DMS114 treated with DMSO at 0.1 percent for 48 hours (cell line): ENCODE measurements around the gene CTNNBL1.

Experiments
- DNase-seq: peaks from one replicate; lab custom pipeline; 2025; ENCODE audit not compliant: unreplicated experiment; lab: John Stamatoyannopoulos, UW

Gene CTNNBL1

GRCh38 chr20:37913567-37914366 is 219.9 kb downstream of the CTNNBL1 start:
- no peak for DNase-seq

- no peak for DNase-seq
Observed at GRCh38 chr20:37914367-37914671, 220.5 kb downstream of the CTNNBL1 start.

GRCh38 chr20:37914672-37915433 is 221.0 kb downstream of the CTNNBL1 start:
- DNase-seq: no peak

DNA sequence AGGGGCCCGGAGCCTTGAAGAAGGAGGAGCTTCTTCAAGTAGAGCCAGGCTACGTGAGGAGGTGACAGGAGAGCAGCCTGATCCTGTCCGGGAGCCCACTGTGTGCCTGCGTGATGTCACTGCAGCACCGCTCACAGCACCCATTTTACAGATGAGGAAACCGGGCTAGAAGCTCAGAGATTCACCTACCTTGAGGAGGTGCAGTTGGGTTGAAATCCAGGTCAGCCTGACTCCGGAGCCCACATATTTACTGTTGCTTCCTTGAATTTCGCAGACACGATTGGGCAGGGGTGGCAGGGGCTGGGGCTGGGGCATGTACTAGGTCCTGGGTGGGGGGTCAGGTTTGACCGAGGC is 221.6 kb downstream of the CTNNBL1 start:
- DNase-seq: no peak

- no peak for DNase-seq
Observed at GRCh38 chr20:37915800-37916570, 222.2 kb downstream of the CTNNBL1 start.

DNA sequence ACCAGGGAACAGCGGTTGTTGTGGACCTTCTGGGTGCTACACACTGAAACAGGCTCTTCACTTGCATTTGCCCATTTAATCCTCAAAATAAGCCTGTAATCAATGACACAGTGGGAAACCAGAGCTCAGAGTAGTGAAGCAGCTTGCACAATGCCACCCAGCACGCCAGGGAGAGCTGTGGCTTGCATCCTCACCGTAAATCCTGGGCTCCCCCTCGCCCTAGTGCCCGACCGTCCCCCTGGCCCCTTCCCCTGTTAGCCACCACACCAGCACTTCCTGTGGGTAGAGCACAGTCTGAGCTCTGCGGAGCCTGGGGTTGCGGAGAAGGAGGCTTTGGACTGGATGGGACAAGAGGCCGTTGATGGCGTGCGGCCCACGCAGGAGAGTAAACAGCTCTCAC is 223.6 kb downstream of the CTNNBL1 start:
- DNase-seq: no peak

- no peak for DNase-seq
Observed at GRCh38 chr20:37918035-37918434, 224.2 kb downstream of the CTNNBL1 start.

- no peak for DNase-seq
Observed at GRCh38 chr20:37919389-37920040, 225.7 kb downstream of the CTNNBL1 start.

DNA sequence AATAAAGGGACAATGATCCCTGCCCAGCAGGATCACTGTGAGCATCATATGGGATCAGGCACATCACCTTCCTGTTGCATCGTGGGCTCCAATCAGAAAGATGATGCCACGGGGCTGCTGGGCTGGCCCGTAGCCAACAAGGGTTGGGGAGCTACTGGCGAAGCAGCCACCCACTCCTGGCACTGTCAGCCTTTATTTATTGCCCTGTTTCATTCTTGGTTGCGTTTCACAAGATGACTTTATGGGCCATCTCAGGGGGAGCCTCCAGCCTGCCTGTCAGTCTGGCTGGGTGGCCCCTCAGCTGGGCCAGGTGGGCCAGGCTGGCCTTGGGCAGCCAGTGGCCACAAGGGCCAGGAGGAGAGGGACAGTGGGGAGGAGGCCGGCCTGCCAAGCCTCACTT is 226.4 kb downstream of the CTNNBL1 start:
- DNase-seq: no peak

GRCh38 chr20:37920679-37921322 is 227.0 kb downstream of the CTNNBL1 start:
- no peak for DNase-seq

DNA sequence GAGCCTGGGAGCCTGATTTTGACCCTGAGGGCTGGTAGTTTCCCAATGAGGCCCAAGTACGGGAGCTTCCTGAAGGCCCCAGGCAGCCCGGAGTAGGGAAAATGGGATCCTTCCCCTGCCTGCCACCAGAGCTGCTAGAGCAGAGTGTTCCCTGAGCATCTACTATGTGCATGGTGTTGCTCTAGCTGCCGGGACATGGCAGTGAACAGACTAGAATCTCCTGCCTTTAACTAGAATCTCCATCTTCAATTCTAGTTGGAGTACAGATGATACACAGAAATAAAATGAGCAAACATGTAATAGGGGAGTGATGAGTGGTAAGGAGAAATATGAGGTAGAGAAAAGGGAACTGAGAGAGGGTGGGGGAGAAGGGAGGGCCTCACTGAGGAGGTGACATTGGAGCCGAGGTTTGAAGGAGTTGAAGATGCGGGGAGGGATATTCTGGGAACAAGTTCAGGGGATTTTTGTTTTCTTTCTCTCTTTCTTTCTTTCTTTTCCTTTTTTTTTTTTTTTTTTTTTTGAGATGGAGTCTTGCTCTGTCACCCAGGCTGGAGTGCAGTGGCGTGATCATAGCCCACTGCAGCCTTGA is 227.6 kb downstream of the CTNNBL1 start:
- DNase-seq: no peak
